CD4-positive, alpha-beta T cell (primary cell): ENCODE measurements around the gene TXNRD2. TPM values are rescaled to one million over a fixed set of nuclear protein-coding genes. Genes with fewer than 3 reads are reported as not detected.
"Not testable (repeated sequence)": the region's sequence is repeated elsewhere in the genome, so short reads cannot be mapped to it uniquely, and the experiment has no call there.

Source experiments
- ATAC-seq: fragments of 200-7000 bp; cut with Tn5 transposase; one replicate; pipeline ENCODE4 v1.10.0; 2022; ENCODE audit warnings: mild to moderate bottlenecking; ENCODE audit not compliant: poor library complexity
- CTCF ChIA-PET: fragments of 350-600 bp; sonication (Branson Sonifier 250); formaldehyde crosslinking; loops from one replicate; lab custom pipeline; 2021; ENCODE audit warnings: antibody characterized with exemption, inconsistent platforms; lab: Charles Lee
- POLR2A ChIA-PET: fragments of 350-600 bp; sonication (Branson Sonifier 250); formaldehyde crosslinking; loops from one replicate; lab custom pipeline; 2021; ENCODE audit warnings: antibody characterized with exemption, inconsistent platforms; lab: Charles Lee
- DNase-seq, 14 experiments: peaks; one replicate each; pipeline ENCODE4 v3.0.0-alpha.2; 2013 to 2020; ENCODE audit warnings: mixed read lengths in 2 of 14
- H3K27ac ChIP-seq, 2 donors: one replicate each; pipeline versions ENCODE4 v1.5.1 to v1.7.0; 2013; ENCODE audit warnings: low read length in 2 of 2, low read depth in 1 of 2, mild to moderate bottlenecking in 1 of 2
- H3K27me3 ChIP-seq, 2 experiments: 1 replicate in 1 of 2; 2 replicates in 1 of 2; pipeline versions ENCODE4 v1.6.1 to v1.7.0; 2013; ENCODE audit warnings: low read length in 2 of 2, control low read depth in 1 of 2, mild to moderate bottlenecking in 1 of 2, moderate library complexity in 1 of 2; ENCODE audit not compliant: insufficient read depth in 2 of 2, control insufficient read depth in 1 of 2
- H3K36me3 ChIP-seq: one replicate; pipeline ENCODE4 v1.6.1; 2013; ENCODE audit warnings: low read length, control low read depth; ENCODE audit not compliant: insufficient read depth
- H3K4me1 ChIP-seq: one replicate; pipeline ENCODE4 v1.6.1; 2013; ENCODE audit warnings: low read length, control low read depth; ENCODE audit not compliant: insufficient read depth
- H3K4me3 ChIP-seq: one replicate; pipeline ENCODE4 v1.5.1; 2013; ENCODE audit warnings: mild to moderate bottlenecking, low read length, moderate library complexity
- H3K9me3 ChIP-seq, 2 experiments: 1 replicate in 1 of 2; 2 replicates in 1 of 2; pipeline versions ENCODE4 v1.6.1 to v1.7.0; 2013; ENCODE audit warnings: low read length in 2 of 2, mild to moderate bottlenecking in 2 of 2, control low read depth in 1 of 2, moderate library complexity in 1 of 2; ENCODE audit not compliant: control insufficient read depth in 1 of 2, insufficient read depth in 1 of 2
- H3K27ac Mint-ChIP-seq: one replicate; pipeline ENCODE4 v1.8.0; 2020; ENCODE audit warnings: mixed read lengths
- H3K27me3 Mint-ChIP-seq: one replicate; pipeline ENCODE4 v1.8.0; 2021; ENCODE audit warnings: mixed read lengths
- H3K36me3 Mint-ChIP-seq: one replicate; pipeline ENCODE4 v1.8.0; 2021; ENCODE audit warnings: low read depth, mixed read lengths
- H3K4me1 Mint-ChIP-seq: one replicate; pipeline ENCODE4 v1.8.0; 2021; ENCODE audit warnings: low read depth, mixed read lengths
- H3K4me3 Mint-ChIP-seq: one replicate; pipeline ENCODE4 v1.8.0; 2020; ENCODE audit warnings: mild to moderate bottlenecking, mixed read lengths
- H3K9me3 Mint-ChIP-seq: one replicate; pipeline ENCODE4 v1.8.0; 2020; ENCODE audit warnings: mixed read lengths
- CTCF ChIP-seq: fragments of 200-600 bp; IDR thresholded peaks from one replicate; pipeline ENCODE4 v1.8.0; 2022; ENCODE audit warnings: antibody characterized with exemption, mild to moderate bottlenecking
- intact Hi-C, 2 experiments: fragments of 100-400 bp; cut with DNase I in 1 of 2; cut with micrococcal nuclease in 1 of 2; formaldehyde crosslinking; loops; one replicate each; pipeline versions ENCODE4 v1.15.1 to v1.9.0; 2023 to 2025; cut with DNase I, micrococcal nuclease
- total RNA-seq, 174 experiments: library from RNA in 2 of 174; stranded (reverse) in 2 of 174; gene quantifications; one replicate each; pipeline ENCODE4 v1.2.3 and lab custom pipeline; 2021 to 2026

TXNRD2 gene
- total RNA-seq, 2 experiments from 2014 or later, result 18.6 to 19.5 TPM

- Mint-ChIP-seq H3K36me3 (no peaks in the 10 kb centered on the region), H3K27me3 (no peaks in the 10 kb centered on the region), H3K9me3 (no peaks in the 10 kb centered on the region), H3K4me3 (no peak overlapping the region), H3K27ac (no peak overlapping the region), H3K4me1 (peaks cover 33% of the 10 kb centered on the region)
- Histone ChIP-seq H3K9me3 (no peaks in the 10 kb centered on the region), H3K36me3 (no peaks in the 10 kb centered on the region), H3K27me3 (no peaks in the 10 kb centered on the region), H3K4me1 (peaks cover 5% of the 10 kb centered on the region), H3K4me3 (no peak overlapping the region), H3K27ac (no peak overlapping the region)
- DNase-seq (no peak), ATAC-seq (no peak)
- intact Hi-C loops, result no loop called here
- POLR2A ChIA-PET, result interaction anchor here (0.7 kb wide), 1 partner anchor 38 kb away, joined by 3 read pairs; no protein-coding TSS in a partner anchor
- TF ChIP-seq CTCF, result no peak
- CTCF ChIA-PET, result no interaction called here
Measured at GRCh38 chr22:19836512-19836911, 105.1 kb downstream of the TXNRD2 start.

- Histone ChIP-seq H3K27me3 (no peaks in the 10 kb centered on the region), H3K4me3 (no peak overlapping the region), H3K27ac (no peak overlapping the region), H3K9me3 (no peaks in the 10 kb centered on the region), H3K4me1 (peaks cover 5% of the 10 kb centered on the region), H3K36me3 (no peaks in the 10 kb centered on the region)
- POLR2A ChIA-PET, result no interaction called here
- H3K27ac Mint-ChIP-seq, result no peak overlapping the region
- TF ChIP-seq CTCF, result no peak
- intact Hi-C loops, result no loop called here
- H3K27me3 Mint-ChIP-seq, result no peaks in the 10 kb centered on the region
- no peak for DNase-seq
- no peak for ATAC-seq
- CTCF ChIA-PET, result interaction anchor here (1.0 to 1.2 kb wide), 2 partner anchors 75 to 104 kb away, joined by 3 to 4 read pairs; no protein-coding TSS in a partner anchor
- H3K4me1 Mint-ChIP-seq, result peaks cover 32% of the 10 kb centered on the region
- H3K4me3 Mint-ChIP-seq, result no peak overlapping the region
- H3K9me3 Mint-ChIP-seq, result no peaks in the 10 kb centered on the region
- H3K36me3 Mint-ChIP-seq, result no peaks in the 10 kb centered on the region
Measured at GRCh38 chr22:19834599-19834998, 107.0 kb downstream of the TXNRD2 start.

- ATAC-seq, H3K36me3 Mint-ChIP-seq, POLR2A ChIA-PET, H3K36me3 ChIP-seq, CTCF ChIA-PET, H3K27ac Mint-ChIP-seq, H3K27ac ChIP-seq, intact Hi-C loops, H3K27me3 Mint-ChIP-seq, H3K27me3 ChIP-seq, H3K4me1 ChIP-seq, H3K9me3 ChIP-seq, H3K4me3 ChIP-seq, DNase-seq, H3K4me3 Mint-ChIP-seq, H3K9me3 Mint-ChIP-seq: not testable (repeated sequence)
- H3K4me1 Mint-ChIP-seq, result peaks cover 28% of the 10 kb centered on the region
Measured at GRCh38 chr22:19833327-19833726, 108.3 kb downstream of the TXNRD2 start.

- Histone ChIP-seq H3K27ac (no peak overlapping the region), H3K36me3 (no peaks in the 10 kb centered on the region), H3K27me3 (no peaks in the 10 kb centered on the region), H3K9me3 (no peaks in the 10 kb centered on the region), H3K4me3 (no peak overlapping the region), H3K4me1 (peaks cover 5% of the 10 kb centered on the region)
- TF ChIP-seq CTCF, result no peak
- intact Hi-C loops, result no loop called here
- ChIA-PET POLR2A (interaction anchor here (0.6 to 0.7 kb wide), 2 partner anchors 81 to 649 kb away, joined by 3 read pairs; no protein-coding TSS in a partner anchor), CTCF (no interaction called here)
- no peaks in the 10 kb centered on the region for H3K27me3 Mint-ChIP-seq
- H3K4me3 Mint-ChIP-seq, result no peak overlapping the region
- H3K36me3 Mint-ChIP-seq, result no peaks in the 10 kb centered on the region
- no peaks in the 10 kb centered on the region for H3K9me3 Mint-ChIP-seq
- DNase-seq (peak in 1 of 14 experiments; percentile 24), ATAC-seq (no peak)
- peaks cover 23% of the 10 kb centered on the region for H3K4me1 Mint-ChIP-seq
- peak overlapping the region; percentile 24 for H3K27ac Mint-ChIP-seq
Measured at GRCh38 chr22:19832476-19833108, 109.0 kb downstream of the TXNRD2 start.

- H3K27me3 Mint-ChIP-seq, H3K27ac Mint-ChIP-seq, ATAC-seq, H3K9me3 Mint-ChIP-seq, H3K4me3 ChIP-seq, H3K4me1 ChIP-seq, POLR2A ChIA-PET, H3K36me3 ChIP-seq, H3K4me3 Mint-ChIP-seq, H3K27ac ChIP-seq, DNase-seq, intact Hi-C loops, H3K36me3 Mint-ChIP-seq, H3K27me3 ChIP-seq, CTCF ChIA-PET, H3K9me3 ChIP-seq: not testable (repeated sequence)
- H3K4me1 Mint-ChIP-seq, result peaks cover 22% of the 10 kb centered on the region
Measured at GRCh38 chr22:19831979-19832378, 109.6 kb downstream of the TXNRD2 start.
